Measurements from ENCODE around the gene PAM.

Gene PAM

GRCh38 chr5:102920762-102921161 lies 165.7 kb downstream of the PAM start:
- Histone ChIP-seq H3K27ac (ENCODE audit: low read depth, low read length) (no peak overlapping the region), H3K4me3 (ENCODE audit: low read depth, low read length) (no peak overlapping the region), H3K36me3 (ENCODE audit: control insufficient read depth, insufficient read depth, low read length) (no peaks in the 10 kb centered on the region), H3K27me3 (ENCODE audit: control insufficient read depth, insufficient read depth, low read length) (no peaks in the 10 kb centered on the region), H3K9me3 (ENCODE audit: control insufficient read depth, insufficient read depth, low read length) (no peaks in the 10 kb centered on the region), H3K9ac (ENCODE audit: low read depth, low read length) (no peak overlapping the region), H3K4me1 (ENCODE audit: control insufficient read depth, insufficient read depth, low read length) (peaks cover 9% of the 10 kb centered on the region; the same call in 1 of the 2 replicates)

- no peaks in the 10 kb centered on the region for H3K9me3 ChIP-seq (ENCODE audit: control insufficient read depth, insufficient read depth, low read length)
- no peak overlapping the region for H3K27ac ChIP-seq (ENCODE audit: low read depth, low read length)
- peaks cover 9% of the 10 kb centered on the region; the same call in 1 of the 2 replicates for H3K4me1 ChIP-seq (ENCODE audit: control insufficient read depth, insufficient read depth, low read length)
These were observed 166.4 kb downstream of the PAM start for GRCh38 chr5:102921341-102922044.

GRCh38 chr5:102922111-102922720 lies 167.1 kb downstream of the PAM start:
- Histone ChIP-seq H3K9me3 (ENCODE audit: control insufficient read depth, insufficient read depth, low read length) (no peaks in the 10 kb centered on the region), H3K4me1 (ENCODE audit: control insufficient read depth, insufficient read depth, low read length) (peaks cover 9% of the 10 kb centered on the region; the same call in 1 of the 2 replicates), H3K27ac (ENCODE audit: low read depth, low read length) (no peak overlapping the region), H3K27me3 (ENCODE audit: control insufficient read depth, insufficient read depth, low read length) (no peaks in the 10 kb centered on the region), H3K9ac (ENCODE audit: low read depth, low read length) (no peak overlapping the region), H3K4me3 (ENCODE audit: low read depth, low read length) (no peak overlapping the region), H3K36me3 (ENCODE audit: control insufficient read depth, insufficient read depth, low read length) (0 out of 2 replicates have a peak, but pooled peaks cover 5% of the 10 kb centered on the region)

More at GRCh38 chr5:102921341-102922044, 166.4 kb downstream of the PAM start:
- Histone ChIP-seq H3K9ac (ENCODE audit: low read depth, low read length) (no peak overlapping the region), H3K4me3 (ENCODE audit: low read depth, low read length) (no peak overlapping the region), H3K36me3 (ENCODE audit: control insufficient read depth, insufficient read depth, low read length) (no peaks in the 10 kb centered on the region), H3K27me3 (ENCODE audit: control insufficient read depth, insufficient read depth, low read length) (no peaks in the 10 kb centered on the region)

DNA sequence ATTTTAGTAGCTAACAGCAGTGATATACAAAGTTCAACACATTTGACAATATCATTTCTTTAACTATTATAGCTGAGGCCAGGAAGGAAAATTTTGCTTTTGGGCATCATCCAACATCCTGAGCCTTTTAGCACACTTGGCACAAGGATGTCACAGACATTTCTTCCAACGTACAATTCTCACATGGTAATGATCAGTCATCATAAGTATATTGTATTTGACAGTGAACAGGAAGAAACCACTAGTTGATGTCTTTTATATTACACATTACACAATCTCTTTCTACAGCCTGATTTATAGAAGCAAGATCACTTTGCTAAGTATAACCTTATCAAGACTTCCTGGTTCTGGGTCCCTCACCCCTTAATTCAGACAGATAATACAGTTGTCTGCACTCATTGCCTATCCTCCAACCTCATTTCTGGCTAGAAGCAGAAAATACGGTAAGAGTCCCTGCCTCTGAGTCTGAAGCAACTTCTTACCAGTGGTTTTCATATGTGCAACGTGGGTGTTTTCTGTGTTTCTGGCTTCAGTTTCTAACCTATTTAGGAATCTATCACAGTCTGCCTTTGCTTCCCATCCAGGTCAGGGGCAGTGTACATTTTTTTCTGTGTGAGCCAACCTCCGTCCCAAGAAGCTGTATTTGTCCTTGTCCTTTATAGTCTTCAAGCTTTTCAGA lies 167.8 kb downstream of the PAM start:
- Histone ChIP-seq H3K27ac (ENCODE audit: low read depth, low read length) (no peak overlapping the region), H3K9me3 (ENCODE audit: control insufficient read depth, insufficient read depth, low read length) (no peaks in the 10 kb centered on the region), H3K4me3 (ENCODE audit: low read depth, low read length) (no peak overlapping the region), H3K27me3 (ENCODE audit: control insufficient read depth, insufficient read depth, low read length) (no peaks in the 10 kb centered on the region), H3K9ac (ENCODE audit: low read depth, low read length) (no peak overlapping the region), H3K36me3 (ENCODE audit: control insufficient read depth, insufficient read depth, low read length) (0 out of 2 replicates have a peak, but pooled peaks cover 7% of the 10 kb centered on the region), H3K4me1 (ENCODE audit: control insufficient read depth, insufficient read depth, low read length) (peaks cover 9% of the 10 kb centered on the region; the same call in 1 of the 2 replicates)

GRCh38 chr5:102924963-102925362 lies 169.9 kb downstream of the PAM start:
- H3K36me3 ChIP-seq (ENCODE audit: control insufficient read depth, insufficient read depth, low read length) = 0 out of 2 replicates have a peak, but pooled peaks cover 7% of the 10 kb centered on the region

DNA sequence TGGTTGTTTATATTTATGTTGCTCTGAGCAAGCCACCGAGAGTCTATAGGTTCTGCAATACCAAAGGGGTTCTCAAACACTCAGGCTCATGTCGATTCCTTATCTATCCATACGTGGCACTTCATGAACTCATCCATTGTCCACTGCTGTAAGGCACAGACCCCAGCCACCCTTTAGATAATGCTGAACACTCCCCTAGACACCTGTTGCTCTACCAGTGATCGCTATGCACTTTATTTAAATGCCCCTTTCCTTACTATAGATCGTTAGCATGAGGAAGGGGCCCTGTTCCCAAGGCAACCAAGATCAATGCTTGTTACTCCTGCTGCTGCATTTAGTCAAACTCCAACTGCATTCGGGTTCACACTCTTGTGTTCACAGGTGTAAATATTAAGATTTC lies 171.9 kb downstream of the PAM start:
- H3K4me1 ChIP-seq (ENCODE audit: control insufficient read depth, insufficient read depth, low read length) = no peaks in the 10 kb centered on the region
- H3K27me3 ChIP-seq (ENCODE audit: control insufficient read depth, insufficient read depth, low read length) = no peaks in the 10 kb centered on the region
- no peak overlapping the region for H3K9ac ChIP-seq (ENCODE audit: low read depth, low read length)
- no peak overlapping the region for H3K27ac ChIP-seq (ENCODE audit: low read depth, low read length)
- no peaks in the 10 kb centered on the region for H3K9me3 ChIP-seq (ENCODE audit: control insufficient read depth, insufficient read depth, low read length)
- 0 out of 2 replicates have a peak, but pooled peaks cover 7% of the 10 kb centered on the region for H3K36me3 ChIP-seq (ENCODE audit: control insufficient read depth, insufficient read depth, low read length)
- no peak overlapping the region for H3K4me3 ChIP-seq (ENCODE audit: low read depth, low read length)

More at GRCh38 chr5:102924963-102925362, 169.9 kb downstream of the PAM start:
- H3K27me3 ChIP-seq (ENCODE audit: control insufficient read depth, insufficient read depth, low read length) = no peaks in the 10 kb centered on the region
- H3K9me3 ChIP-seq (ENCODE audit: control insufficient read depth, insufficient read depth, low read length) = no peaks in the 10 kb centered on the region
- H3K27ac ChIP-seq (ENCODE audit: low read depth, low read length) = no peak overlapping the region
- no peak overlapping the region for H3K4me3 ChIP-seq (ENCODE audit: low read depth, low read length)
- H3K4me1 ChIP-seq (ENCODE audit: control insufficient read depth, insufficient read depth, low read length) = no peaks in the 10 kb centered on the region
- no peak overlapping the region for H3K9ac ChIP-seq (ENCODE audit: low read depth, low read length)

GRCh38 chr5:102930244-102930643 lies 175.1 kb downstream of the PAM start:
- Histone ChIP-seq H3K4me3 (ENCODE audit: low read depth, low read length) (no peak overlapping the region), H3K27me3 (ENCODE audit: control insufficient read depth, insufficient read depth, low read length) (no peaks in the 10 kb centered on the region), H3K9ac (ENCODE audit: low read depth, low read length) (no peak overlapping the region), H3K9me3 (ENCODE audit: control insufficient read depth, insufficient read depth, low read length) (no peaks in the 10 kb centered on the region), H3K36me3 (ENCODE audit: control insufficient read depth, insufficient read depth, low read length) (0 out of 2 replicates have a peak, but pooled peaks cover 7% of the 10 kb centered on the region), H3K27ac (ENCODE audit: low read depth, low read length) (no peak overlapping the region), H3K4me1 (ENCODE audit: control insufficient read depth, insufficient read depth, low read length) (no peaks in the 10 kb centered on the region)

- Histone ChIP-seq H3K36me3 (ENCODE audit: control insufficient read depth, insufficient read depth, low read length) (0 out of 2 replicates have a peak, but pooled peaks cover 7% of the 10 kb centered on the region), H3K4me3 (ENCODE audit: low read depth, low read length) (no peak overlapping the region), H3K9me3 (ENCODE audit: control insufficient read depth, insufficient read depth, low read length) (no peaks in the 10 kb centered on the region), H3K4me1 (ENCODE audit: control insufficient read depth, insufficient read depth, low read length) (no peaks in the 10 kb centered on the region), H3K9ac (ENCODE audit: low read depth, low read length) (no peak overlapping the region), H3K27me3 (ENCODE audit: control insufficient read depth, insufficient read depth, low read length) (no peaks in the 10 kb centered on the region), H3K27ac (ENCODE audit: low read depth, low read length) (no peak overlapping the region)
These were observed 176.1 kb downstream of the PAM start for GRCh38 chr5:102931085-102931725.

GRCh38 chr5:102932781-102933180 lies 177.7 kb downstream of the PAM start:
- Histone ChIP-seq H3K27ac (ENCODE audit: low read depth, low read length) (no peak overlapping the region), H3K4me1 (ENCODE audit: control insufficient read depth, insufficient read depth, low read length) (no peaks in the 10 kb centered on the region), H3K9ac (ENCODE audit: low read depth, low read length) (no peak overlapping the region), H3K27me3 (ENCODE audit: control insufficient read depth, insufficient read depth, low read length) (no peaks in the 10 kb centered on the region), H3K9me3 (ENCODE audit: control insufficient read depth, insufficient read depth, low read length) (no peaks in the 10 kb centered on the region), H3K4me3 (ENCODE audit: low read depth, low read length) (no peak overlapping the region), H3K36me3 (ENCODE audit: control insufficient read depth, insufficient read depth, low read length) (no peaks in the 10 kb centered on the region)

- Histone ChIP-seq H3K9ac (ENCODE audit: low read depth, low read length) (no peak overlapping the region), H3K36me3 (ENCODE audit: control insufficient read depth, insufficient read depth, low read length) (no peaks in the 10 kb centered on the region), H3K4me1 (ENCODE audit: control insufficient read depth, insufficient read depth, low read length) (no peaks in the 10 kb centered on the region)
These were observed 178.2 kb downstream of the PAM start for GRCh38 chr5:102933316-102933715.

More at GRCh38 chr5:102933316-102933715, 178.2 kb downstream of the PAM start:
- no peaks in the 10 kb centered on the region for H3K27me3 ChIP-seq (ENCODE audit: control insufficient read depth, insufficient read depth, low read length)
- no peak overlapping the region for H3K4me3 ChIP-seq (ENCODE audit: low read depth, low read length)
- H3K9me3 ChIP-seq (ENCODE audit: control insufficient read depth, insufficient read depth, low read length) = no peaks in the 10 kb centered on the region
- no peak overlapping the region for H3K27ac ChIP-seq (ENCODE audit: low read depth, low read length)
